H1 (cell line): Measurements from ENCODE around the gene CHRDL1. TPM values are rescaled to one million over a fixed set of nuclear protein-coding genes. Genes with fewer than 3 reads are reported as not detected.
"Not testable (repeated sequence)": the region's sequence is repeated elsewhere in the genome, so short reads cannot be mapped to it uniquely, and the experiment has no call there.

ENCODE experiments used
- CTCF ChIA-PET: fragments of 300-600 bp; sonication (Branson Sonifier 250); formaldehyde crosslinking; loops from one replicate; lab custom pipeline; 2021; ENCODE audit not compliant: partially characterized antibody; lab: Charles Lee
- POLR2A ChIA-PET: fragments of 300-600 bp; sonication (Branson Sonifier 250); formaldehyde crosslinking; loops from one replicate; lab custom pipeline; 2021; ENCODE audit warnings: inconsistent platforms; ENCODE audit not compliant: partially characterized antibody; lab: Charles Lee
- DNase-seq, 2 experiments: peaks; one replicate each; pipeline versions ENCODE4 v3.0.0 to v3.0.0-alpha.2; 2010 to 2022; ENCODE audit warnings: low spot score in 2 of 2, low read depth in 1 of 2, mixed read lengths in 1 of 2
- FAIRE-seq: peaks from 2 replicates; lab custom pipeline; 2011; peaks lifted over from hg19 to GRCh38; lab: Jason Lieb, UNC
- H2AFZ ChIP-seq: 2 replicates; pipeline ENCODE4 v1.8.1; 2012; ENCODE audit warnings: low read length, inconsistent platforms
- H2AK5ac ChIP-seq: 2 replicates; pipeline ENCODE4 v1.6.1; 2013; ENCODE audit warnings: low read depth, low read length
- H2BK120ac ChIP-seq: replicated peaks from 2 replicates; pipeline ENCODE3; 2013; ENCODE audit warnings: low read depth, low read length, inconsistent platforms
- H2BK12ac ChIP-seq: 2 replicates; pipeline ENCODE4 v1.6.1; 2013; ENCODE audit warnings: low read depth, low read length
- H2BK15ac ChIP-seq: 2 replicates; pipeline ENCODE4 v1.6.1; 2013; ENCODE audit warnings: low read length
- H2BK20ac ChIP-seq: 2 replicates; pipeline ENCODE4 v1.6.1; 2013; ENCODE audit warnings: low read length
- H2BK5ac ChIP-seq: 2 replicates; pipeline ENCODE4 v1.6.1; 2013; ENCODE audit warnings: low read depth, low read length
- H3K14ac ChIP-seq: 2 replicates; pipeline ENCODE4 v1.6.1; 2013; ENCODE audit warnings: inconsistent platforms; ENCODE audit not compliant: insufficient read length
- H3K18ac ChIP-seq: 2 replicates; pipeline ENCODE4 v1.6.1; 2013; ENCODE audit warnings: low read length; ENCODE audit errors: extremely low read depth
- H3K23ac ChIP-seq: 2 replicates; pipeline ENCODE4 v1.6.1; 2013; ENCODE audit warnings: inconsistent platforms; ENCODE audit not compliant: insufficient read length
- H3K23me2 ChIP-seq: 2 replicates; pipeline ENCODE4 v1.6.1; 2013; ENCODE audit warnings: low read depth, low read length
- H3K27ac ChIP-seq: 2 replicates; pipeline ENCODE4 v1.6.1; 2011; ENCODE audit warnings: low read depth, low read length, inconsistent platforms
- H3K27me3 ChIP-seq, 4 experiments: replicated peaks in 1 of 4; 1 replicate in 1 of 4; 2 replicates in 3 of 4; pipeline versions ENCODE4 v1.6.1 to v1.8.1; 2011 to 2013; ENCODE audit warnings: low read length in 3 of 4, mild to moderate bottlenecking in 3 of 4, inconsistent platforms in 2 of 4, mixed read lengths in 2 of 4, moderate library complexity in 1 of 4; ENCODE audit not compliant: control insufficient read depth in 3 of 4, insufficient read depth in 3 of 4; ENCODE audit errors: extremely low read depth in 1 of 4
- H3K36me3 ChIP-seq, 4 experiments: 2 replicates each; pipeline versions ENCODE4 v1.6.1 to v1.8.1; 2011 to 2013; ENCODE audit warnings: mild to moderate bottlenecking in 4 of 4, low read length in 3 of 4, moderate library complexity in 2 of 4, control low read depth in 1 of 4, inconsistent platforms in 1 of 4; ENCODE audit not compliant: insufficient read depth in 4 of 4, control insufficient read depth in 2 of 4
- H3K4ac ChIP-seq: replicated peaks from 2 replicates; pipeline ENCODE3; 2013; ENCODE audit warnings: low read length, low read depth, mixed read lengths, inconsistent platforms; ENCODE audit not compliant: insufficient read length
- H3K4me1 ChIP-seq, 4 experiments: replicated peaks in 1 of 4; 1 replicate in 1 of 4; 2 replicates in 3 of 4; pipeline versions ENCODE4 v1.6.1 to v1.8.1; 2011 to 2013; ENCODE audit warnings: low read length in 3 of 4, inconsistent platforms in 2 of 4, mixed read lengths in 1 of 4; ENCODE audit not compliant: insufficient read depth in 4 of 4, control insufficient read depth in 3 of 4
- H3K4me2 ChIP-seq, 2 experiments: 2 replicates each; pipeline versions ENCODE4 v1.6.1 to v1.8.1; 2011 to 2013; ENCODE audit warnings: low read depth in 2 of 2, low read length in 2 of 2, control low read depth in 1 of 2, inconsistent platforms in 1 of 2, mild to moderate bottlenecking in 1 of 2; ENCODE audit not compliant: insufficient read depth in 1 of 2
- H3K4me3 ChIP-seq, 4 experiments: fragments of 200-600, 300-600 bp in 1 of 4; sonication (generic), shearing (Covaris generic), sonication (Bioruptor Twin) in 1 of 4; 2 replicates each; pipeline versions ENCODE4 v1.5.1 to v1.8.1; 2011 to 2016; ENCODE audit warnings: low read length in 4 of 4, low read depth in 3 of 4, control low read depth in 2 of 4, inconsistent platforms in 2 of 4, mild to moderate bottlenecking in 2 of 4, mixed read lengths in 1 of 4, moderate library complexity in 1 of 4; ENCODE audit not compliant: insufficient read depth in 2 of 4; ENCODE audit errors: extremely low read depth in 1 of 4
- H3K56ac ChIP-seq: replicated peaks from 2 replicates; pipeline ENCODE3; 2013; ENCODE audit warnings: low read depth, mild to moderate bottlenecking, mixed read lengths, low read length, inconsistent platforms; ENCODE audit not compliant: insufficient read length
- H3K79me1 ChIP-seq: 2 replicates; pipeline ENCODE4 v1.6.1; 2013; ENCODE audit warnings: low read depth, low read length, control low read depth
- H3K79me2 ChIP-seq, 2 experiments: 2 replicates each; pipeline versions ENCODE4 v1.6.1 to v1.8.1; 2012 to 2013; ENCODE audit warnings: low read length in 2 of 2, mild to moderate bottlenecking in 2 of 2, inconsistent platforms in 1 of 2; ENCODE audit not compliant: insufficient read depth in 2 of 2, control insufficient read depth in 1 of 2
- H3K9ac ChIP-seq, 4 experiments: replicated peaks in 1 of 4; 1 replicate in 1 of 4; 2 replicates in 3 of 4; pipeline versions ENCODE4 v1.6.1 to v1.8.1; 2011 to 2013; ENCODE audit warnings: low read depth in 3 of 4, low read length in 3 of 4, control low read depth in 2 of 4, mild to moderate bottlenecking in 2 of 4, moderate library complexity in 2 of 4, inconsistent platforms in 1 of 4; ENCODE audit errors: extremely low read depth in 1 of 4
- H3K9me3 ChIP-seq, 2 experiments: 2 replicates each; pipeline versions ENCODE4 v1.6.1 to v1.8.1; 2012 to 2013; ENCODE audit warnings: mild to moderate bottlenecking in 2 of 2, moderate library complexity in 2 of 2, control low read depth in 1 of 2, inconsistent platforms in 1 of 2, low read depth in 1 of 2, low read length in 1 of 2, mixed read lengths in 1 of 2; ENCODE audit not compliant: insufficient read depth in 2 of 2
- H4K20me1 ChIP-seq, 2 experiments: replicated peaks in 1 of 2; 2 replicates each; pipeline versions ENCODE3 to v1.8.1; 2011 to 2013; ENCODE audit warnings: inconsistent platforms in 2 of 2, low read length in 2 of 2, mild to moderate bottlenecking in 1 of 2; ENCODE audit not compliant: insufficient read depth in 2 of 2, control insufficient read depth in 1 of 2
- H4K5ac ChIP-seq: 2 replicates; pipeline ENCODE4 v1.6.1; 2013; ENCODE audit warnings: low read length, low read depth, mixed read lengths, inconsistent platforms; ENCODE audit not compliant: insufficient read length
- H4K8ac ChIP-seq: 2 replicates; pipeline ENCODE4 v1.8.0; 2013; ENCODE audit warnings: mild to moderate bottlenecking, moderate library complexity, low read length, inconsistent platforms; ENCODE audit not compliant: insufficient read depth; ENCODE audit errors: extremely low read depth
- H4K91ac ChIP-seq: replicated peaks from 2 replicates; pipeline ENCODE3; 2013; ENCODE audit warnings: low read length, mixed read lengths, inconsistent platforms; ENCODE audit not compliant: insufficient read length
- WGBS, 2 experiments: shearing (Covaris generic) in 1 of 2; methylation state at CpG; one replicate each; pipeline versions ENCODE4 v1.1.6 to v1.1.7; 2013 to 2015; ENCODE audit warnings: low lambda C conversion rate in 2 of 2, mixed read lengths in 2 of 2, inconsistent platforms in 1 of 2, low coverage in 1 of 2, missing lambda C conversion rate in 1 of 2; ENCODE audit not compliant: insufficient replicate concordance in 2 of 2, insufficient coverage in 1 of 2, insufficient read length in 1 of 2; ENCODE audit errors: extremely low coverage in 1 of 2, missing lambda C conversion rate in 1 of 2; 5-methylcytosine and 5-hydroxymethylcytosine counted together
- polyA plus RNA-seq, 7 experiments: library from polyadenylated mRNA; depleted of rRNA in 3 of 7; stranded (reverse) in 5 of 7; unstranded in 2 of 7; fragments of >200 nt in 5 of 7; fragments of 200-250 nt in 2 of 7; gene quantifications; 1 replicate in 5 of 7; 2 replicates in 1 of 7; 4 replicates in 1 of 7; pipeline versions ENCODE4 v1.2.1 to v1.2.3, GENCODE V29; 2011 to 2013; ENCODE audit warnings: missing spikeins in 2 of 7, mixed read lengths in 2 of 7
- total RNA-seq: library from RNA; stranded (reverse); fragmentation: NEBNext Ultra II Directional; extraction: Animal tissue kit (Norgen Biotek cat#: 25700); gene quantifications from 2 replicates; pipeline ENCODE4 v1.2.1, GENCODE V29; 2021

The CHRDL1 gene
- total and polyA plus RNA-seq, 2 of the 8 experiments (the other 6 are each of a cell fraction or from before 2014, with no cell fraction given), result 5.6 to 15.6 TPM

DNA sequence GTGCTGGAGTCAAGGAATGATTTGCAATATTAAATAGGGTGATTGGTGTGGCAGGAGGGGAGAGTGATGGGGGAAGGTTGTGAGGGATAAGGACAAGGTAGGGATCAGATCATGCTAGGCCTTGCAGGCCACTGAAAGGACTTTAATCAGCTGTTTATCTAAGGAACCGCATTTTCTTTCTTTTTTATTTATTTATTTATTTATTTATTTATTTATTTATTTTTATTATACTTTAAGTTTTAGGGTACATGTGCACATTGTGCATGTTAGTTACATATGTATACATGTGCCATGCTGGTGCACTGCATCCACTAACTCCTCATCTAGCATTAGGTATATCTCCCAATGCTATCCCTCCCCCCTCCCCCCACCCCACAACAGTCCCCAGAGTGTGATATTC lies 20.9 kb upstream of the CHRDL1 start:
- H2BK20ac ChIP-seq, H4K20me1 ChIP-seq, H3K14ac ChIP-seq, H3K9ac ChIP-seq, H3K79me2 ChIP-seq, H3K56ac ChIP-seq, H2AK5ac ChIP-seq, H3K36me3 ChIP-seq, DNase-seq, H3K18ac ChIP-seq, H4K8ac ChIP-seq, H4K91ac ChIP-seq, H2BK120ac ChIP-seq, H3K79me1 ChIP-seq, H3K4me1 ChIP-seq, H3K4ac ChIP-seq, H2BK15ac ChIP-seq, H4K5ac ChIP-seq, H3K23ac ChIP-seq, H3K4me3 ChIP-seq, H2AFZ ChIP-seq, H3K4me2 ChIP-seq, FAIRE-seq, POLR2A ChIA-PET, H3K9me3 ChIP-seq, H2BK12ac ChIP-seq, H2BK5ac ChIP-seq, H3K27ac ChIP-seq, H3K23me2 ChIP-seq, H3K27me3 ChIP-seq: not testable (repeated sequence)
- CTCF ChIA-PET, result interaction anchor here (0.7 kb wide), 1 partner anchor 149 kb away, joined by 3 read pairs; no protein-coding TSS in a partner anchor
- 83% methylated on average over 1 of the region's 1 CpG; no CpG with 5 or more reads in 1 of the 2 experiments for WGBS, 2 experiments
